GM08714 (cell line): Measurements from ENCODE around the gene OR1M1.
"Not testable (repeated sequence)": the region's sequence is repeated elsewhere in the genome, so short reads cannot be mapped to it uniquely, and the experiment has no call there.

Experiments
- H3K4me3 ChIP-seq: fragments of 200-500 bp; sonication (Bioruptor generic); 2 replicates; pipeline ENCODE4 v1.5.1; 2014; ENCODE audit warnings: mild to moderate bottlenecking, low read length, inconsistent platforms
- ZNF274 ChIP-seq: IDR thresholded peaks from 2 replicates; pipeline ENCODE4 v1.6.1; 2012; ENCODE audit warnings: mild to moderate bottlenecking, low read depth, low read length

OR1M1 gene

GRCh38 chr19:9060564-9061340 is 26.1 kb upstream of the OR1M1 start:
- no peak overlapping the region for H3K4me3 ChIP-seq
- no peak for TF ChIP-seq ZNF274

- TF ChIP-seq ZNF274 = no peak
- H3K4me3 ChIP-seq = no peak overlapping the region
Observed at GRCh38 chr19:9061879-9062278, 25.0 kb upstream of the OR1M1 start.

- TF ChIP-seq ZNF274 = no peak
- H3K4me3 ChIP-seq = no peak overlapping the region
Observed at GRCh38 chr19:9065457-9066014, 21.3 kb upstream of the OR1M1 start.

GRCh38 chr19:9070066-9070465 is 16.8 kb upstream of the OR1M1 start:
- no peak for TF ChIP-seq ZNF274
- H3K4me3 ChIP-seq = no peak overlapping the region

GRCh38 chr19:9071720-9072119 is 15.1 kb upstream of the OR1M1 start:
- not testable (repeated sequence) for H3K4me3 ChIP-seq

GRCh38 chr19:9073806-9074205 is 13.1 kb upstream of the OR1M1 start:
- H3K4me3 ChIP-seq = no peak overlapping the region
- TF ChIP-seq ZNF274 = no peak

- H3K4me3 ChIP-seq = no peak overlapping the region
- no peak for TF ChIP-seq ZNF274
Observed at GRCh38 chr19:9075064-9075949, 11.6 kb upstream of the OR1M1 start.

GRCh38 chr19:9076901-9077300 is 10.0 kb upstream of the OR1M1 start:
- H3K4me3 ChIP-seq = no peak overlapping the region
- TF ChIP-seq ZNF274 = no peak

- H3K4me3 ChIP-seq = no peak overlapping the region
- no peak for TF ChIP-seq ZNF274
Observed at GRCh38 chr19:9078651-9079050, 8.2 kb upstream of the OR1M1 start.

GRCh38 chr19:9107375-9107774 is 20.5 kb downstream of the OR1M1 start, which contains the start of gene OR7G2:
Gene OR7G2 (minus strand): TSS chr19:9107475. CDS start chr19:9103243, 4,232 bp downstream.
- TF ChIP-seq ZNF274 = no peak
- H3K4me3 ChIP-seq = no peak within 1 kb of the TSS

- no peak for TF ChIP-seq ZNF274
- H3K4me3 ChIP-seq = no peak overlapping the region
Observed at GRCh38 chr19:9109959-9110358, 23.1 kb downstream of the OR1M1 start.

GRCh38 chr19:9115307-9115813 is 28.5 kb downstream of the OR1M1 start, which contains the start of gene OR7G1:
Gene OR7G1 (minus strand): TSS chr19:9115763. CDS start chr19:9115763, 0 bp downstream.
- no peak for TF ChIP-seq ZNF274

GRCh38 chr19:9116547-9116946 is 29.7 kb downstream of the OR1M1 start:
- TF ChIP-seq ZNF274 = no peak
- no peak overlapping the region for H3K4me3 ChIP-seq

More at GRCh38 chr19:9115307-9115813, 28.5 kb downstream of the OR1M1 start, which contains the start of gene OR7G1:
- H3K4me3 ChIP-seq = no peak within 1 kb of the TSS

GRCh38 chr19:9126900-9127405 is 40.1 kb downstream of the OR1M1 start, which contains the start of gene OR7G3:
Gene OR7G3 (minus strand): TSS chr19:9126950. CDS start chr19:9126950, 0 bp downstream.
- H3K4me3 ChIP-seq = no peak within 1 kb of the TSS
- no peak for TF ChIP-seq ZNF274
